MM.1S (cell line): Measurements from ENCODE around the gene TPGS1.

ENCODE experiments used
- DNase-seq: peaks from one replicate; pipeline ENCODE4 v3.0.0-alpha.2; 2015
- H2AFZ ChIP-seq: fragments of 300-600 bp; sonication (generic); 2 replicates; pipeline ENCODE4 v1.6.0; 2016; ENCODE audit warnings: antibody characterized with exemption, low read length
- H3F3A ChIP-seq: fragments of 300-600 bp; sonication (generic); 2 replicates; pipeline ENCODE4 v1.6.1; 2016; ENCODE audit warnings: mild to moderate bottlenecking, antibody characterized with exemption, low read length, moderate library complexity, mixed read lengths; ENCODE audit not compliant: insufficient read depth
- H3K27ac ChIP-seq: fragments of 300-600 bp; sonication (generic); 2 replicates; pipeline ENCODE4 v1.5.1; 2016; ENCODE audit warnings: mild to moderate bottlenecking, low read length
- H3K27me3 ChIP-seq: fragments of 300-600 bp; sonication (generic); replicated peaks from 2 replicates; pipeline ENCODE4 v1.6.0; 2016; ENCODE audit warnings: low read length; ENCODE audit not compliant: insufficient read depth
- H3K36me3 ChIP-seq: fragments of 300-600 bp; sonication (generic); replicated peaks from 2 replicates; pipeline ENCODE4 v1.6.1; 2016; ENCODE audit warnings: mild to moderate bottlenecking, low read length, mixed read lengths; ENCODE audit not compliant: insufficient read depth
- H3K4me1 ChIP-seq: fragments of 300-600 bp; sonication (generic); 2 replicates; pipeline ENCODE4 v1.6.1; 2016; ENCODE audit warnings: low read length, mixed read lengths
- H3K4me2 ChIP-seq: fragments of 300-600 bp; sonication (generic); 2 replicates; pipeline ENCODE4 v1.6.0; 2016; ENCODE audit warnings: low read depth, low read length
- H3K4me3 ChIP-seq: fragments of 300-600 bp; sonication (generic); 2 replicates; pipeline ENCODE4 v1.5.1; 2016; ENCODE audit warnings: low read length, mixed read lengths
- H3K79me2 ChIP-seq: fragments of 300-600 bp; sonication (generic); 2 replicates; pipeline ENCODE4 v1.6.1; 2016; ENCODE audit warnings: mixed run types, low read length, mixed read lengths
- H3K9ac ChIP-seq: fragments of 300-600 bp; sonication (generic); 2 replicates; pipeline ENCODE4 v1.6.1; 2016; ENCODE audit warnings: low read length, mixed read lengths
- H3K9me2 ChIP-seq: fragments of 300-600 bp; sonication (generic); replicated peaks from 2 replicates; pipeline ENCODE4 v1.6.1; 2016; ENCODE audit warnings: mild to moderate bottlenecking, low read length, mixed read lengths; ENCODE audit not compliant: insufficient read depth
- H3K9me3 ChIP-seq: fragments of 300-600 bp; sonication (generic); replicated peaks from 2 replicates; pipeline ENCODE4 v1.6.1; 2016; ENCODE audit warnings: mild to moderate bottlenecking, low read length, mixed read lengths; ENCODE audit not compliant: insufficient read depth
- H4K20me1 ChIP-seq: fragments of 300-600 bp; sonication (generic); 2 replicates; pipeline ENCODE4 v1.6.1; 2016; ENCODE audit warnings: mild to moderate bottlenecking, low read length, moderate library complexity, mixed read lengths; ENCODE audit not compliant: insufficient read depth
- CTCF ChIP-seq: fragments of 300-600 bp; sonication (generic); IDR thresholded peaks from 2 replicates; pipeline ENCODE4 v1.5.1; 2016; ENCODE audit warnings: antibody characterized with exemption, low read length, mixed read lengths
- EZH2 ChIP-seq: fragments of 300-600 bp; sonication (generic); optimal IDR thresholded peaks from 2 replicates; pipeline ENCODE3; 2017; ENCODE audit warnings: low read depth, mild to moderate bottlenecking, antibody characterized with exemption, low read length, mixed read lengths
- EZH2phosphoT487 ChIP-seq: fragments of 300-600 bp; sonication (generic); IDR thresholded peaks from 2 replicates; pipeline ENCODE4 v1.6.1; 2018; ENCODE audit warnings: antibody characterized with exemption, low read length

TPGS1 gene

DNA sequence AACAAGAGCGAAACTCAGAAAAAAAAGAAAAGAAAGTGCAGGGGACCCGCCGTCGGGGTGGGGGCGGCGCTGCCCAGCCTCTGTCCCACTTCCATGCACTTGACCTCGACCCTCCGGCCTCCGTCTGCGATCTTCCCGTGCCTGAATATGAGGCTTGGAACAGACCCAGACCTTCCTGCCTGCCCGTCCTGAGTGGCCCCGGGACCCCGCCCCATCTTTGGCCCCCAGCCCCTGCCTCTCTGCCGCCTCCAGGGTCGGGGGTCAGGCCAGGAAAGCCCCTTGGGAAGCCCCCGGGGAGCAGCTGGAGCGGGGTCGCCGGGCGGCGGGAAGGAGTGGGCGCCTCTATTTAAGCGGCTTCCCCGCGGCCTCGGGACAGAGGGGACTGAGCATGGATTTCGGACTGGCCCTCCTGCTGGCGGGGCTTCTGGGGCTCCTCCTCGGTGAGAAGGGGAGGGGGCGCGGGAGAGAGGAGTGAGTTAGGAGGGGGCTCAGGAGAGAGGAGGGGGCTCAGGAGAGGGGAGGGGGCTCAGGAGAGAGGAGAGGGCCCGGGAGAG lies 11.1 kb upstream of the TPGS1 start, which contains the start of gene MADCAM1:
TSS of gene MADCAM1 (plus strand) at position 375 of the 554 bp plus-strand sequence. CDS start at position 389, 14 bp downstream.
- no peak for TF ChIP-seq EZH2
- TF ChIP-seq CTCF, result no peak
- no peak for TF ChIP-seq EZH2phosphoT487
- no peak within 1 kb of the TSS for H3K4me3 ChIP-seq
- no peaks in the 10 kb centered on the region for H3K4me1 ChIP-seq
- H3K9me3 ChIP-seq, result no peaks in the 10 kb centered on the region
- H3K36me3 ChIP-seq, result no peaks in the 10 kb centered on the region
- peaks cover 23% of the 10 kb centered on the region for H3K27me3 ChIP-seq
- no peak within 1 kb of the TSS for H3K4me2 ChIP-seq
- H3F3A ChIP-seq, result 0 out of 2 replicates have a peak, but pooled peaks cover 2% of the 10 kb centered on the region
- H3K27ac ChIP-seq, result no peak within 1 kb of the TSS
- H2AFZ ChIP-seq, result no peak within 1 kb of the TSS
- no peaks in the 10 kb centered on the region for H3K9me2 ChIP-seq
- no peak within 1 kb of the TSS for H3K9ac ChIP-seq
- DNase-seq, result no peak
- no peaks in the 10 kb centered on the region for H3K79me2 ChIP-seq
- no peaks in the 10 kb centered on the region for H4K20me1 ChIP-seq

- Histone ChIP-seq H3K4me3 (no peak overlapping the region), H3K9me2 (no peaks in the 10 kb centered on the region), H3K4me2 (no peak overlapping the region), H4K20me1 (no peaks in the 10 kb centered on the region), H3K4me1 (no peaks in the 10 kb centered on the region), H3K9me3 (no peaks in the 10 kb centered on the region), H3K79me2 (no peaks in the 10 kb centered on the region), H2AFZ (no peak overlapping the region), H3K36me3 (no peaks in the 10 kb centered on the region), H3K9ac (no peak overlapping the region), H3K27ac (no peak overlapping the region), H3K27me3 (peaks cover 30% of the 10 kb centered on the region), H3F3A (no peaks in the 10 kb centered on the region)
- DNase-seq, result no peak
- TF ChIP-seq EZH2 (no peak), EZH2phosphoT487 (no peak), CTCF (no peak)
Observed at GRCh38 chr19:496986-497385, 10.3 kb upstream of the TPGS1 start.

DNA sequence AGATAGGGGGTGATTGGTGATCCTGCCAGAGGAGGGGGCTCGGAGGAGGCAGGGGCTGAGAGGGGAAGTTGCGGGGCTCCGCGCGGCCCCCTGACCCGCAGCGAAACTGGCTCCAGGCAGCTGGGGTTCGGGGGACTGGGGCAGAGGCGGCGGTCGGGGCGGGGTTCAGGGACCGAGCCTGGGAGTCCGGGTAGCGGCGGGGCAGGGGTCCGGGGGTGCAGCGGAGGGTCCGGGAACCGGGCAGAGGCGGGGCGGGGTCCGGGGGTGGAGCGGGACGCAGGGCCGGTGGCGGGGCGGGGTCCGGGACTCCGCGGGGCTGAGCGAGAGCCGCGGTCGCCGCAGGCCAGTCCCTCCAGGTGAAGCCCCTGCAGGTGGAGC lies 9.8 kb upstream of the TPGS1 start:
- Histone ChIP-seq H3K4me3 (no peak overlapping the region), H3K4me2 (no peak overlapping the region), H3K9ac (no peak overlapping the region), H3K9me2 (no peaks in the 10 kb centered on the region), H3K79me2 (no peaks in the 10 kb centered on the region), H3K27ac (no peak overlapping the region), H3K4me1 (no peaks in the 10 kb centered on the region), H2AFZ (no peak overlapping the region), H3K36me3 (no peaks in the 10 kb centered on the region), H3K27me3 (peaks cover 35% of the 10 kb centered on the region), H4K20me1 (no peaks in the 10 kb centered on the region), H3K9me3 (no peaks in the 10 kb centered on the region), H3F3A (no peaks in the 10 kb centered on the region)
- TF ChIP-seq CTCF, result no peak
- TF ChIP-seq EZH2phosphoT487, result no peak
- no peak for TF ChIP-seq EZH2
- DNase-seq, result no peak
